Endothelial cell (in vitro differentiated cells): ENCODE measurements around the gene OR4S1. TPM values are rescaled to one million over a fixed set of nuclear protein-coding genes. Genes with fewer than 3 reads are reported as not detected.

ENCODE experiments used
- DNase-seq: peaks from one replicate; pipeline ENCODE4 v3.0.0; 2021; ENCODE audit warnings: low spot score
- H3K27ac Mint-ChIP-seq: one replicate; pipeline ENCODE4 v1.8.0; 2021; ENCODE audit warnings: mixed read lengths, inconsistent platforms; ENCODE audit not compliant: unreplicated experiment
- H3K27me3 Mint-ChIP-seq: one replicate; pipeline ENCODE4 v1.8.0; 2021; ENCODE audit warnings: mild to moderate bottlenecking, moderate library complexity, mixed read lengths, inconsistent platforms; ENCODE audit not compliant: unreplicated experiment
- H3K36me3 Mint-ChIP-seq: one replicate; pipeline ENCODE4 v1.8.0; 2021; ENCODE audit warnings: mild to moderate bottlenecking, low read depth, mixed read lengths, inconsistent platforms; ENCODE audit not compliant: unreplicated experiment
- H3K4me1 Mint-ChIP-seq: one replicate; pipeline ENCODE4 v1.8.0; 2021; ENCODE audit warnings: mild to moderate bottlenecking, mixed read lengths, inconsistent platforms; ENCODE audit not compliant: unreplicated experiment
- H3K4me3 Mint-ChIP-seq: one replicate; pipeline ENCODE4 v1.8.0; 2021; ENCODE audit warnings: mild to moderate bottlenecking, mixed read lengths, inconsistent platforms; ENCODE audit not compliant: unreplicated experiment
- H3K9me3 Mint-ChIP-seq: one replicate; pipeline ENCODE4 v1.8.0; 2021; ENCODE audit warnings: mixed read lengths, inconsistent platforms; ENCODE audit not compliant: unreplicated experiment
- total RNA-seq: library from RNA; stranded (reverse); fragmentation: NEBNext Ultra II Directional; extraction: Animal tissue kit (Norgen Biotek cat#: 25700); gene quantifications from one replicate; pipeline ENCODE4 v1.2.1, GENCODE V29; 2021; ENCODE audit not compliant: unreplicated experiment
- TF ChIP-seq, protein P1 (sequence below): fragments of 200-600 bp; sonication (generic); IDR thresholded peaks from one replicate; pipeline ENCODE4 v1.5.0; 2021; ENCODE audit warnings: antibody characterized with exemption; ENCODE audit not compliant: unreplicated experiment

Gene OR4S1
- total RNA-seq, 1 donor from 2014 or later, result not detected

DNA sequence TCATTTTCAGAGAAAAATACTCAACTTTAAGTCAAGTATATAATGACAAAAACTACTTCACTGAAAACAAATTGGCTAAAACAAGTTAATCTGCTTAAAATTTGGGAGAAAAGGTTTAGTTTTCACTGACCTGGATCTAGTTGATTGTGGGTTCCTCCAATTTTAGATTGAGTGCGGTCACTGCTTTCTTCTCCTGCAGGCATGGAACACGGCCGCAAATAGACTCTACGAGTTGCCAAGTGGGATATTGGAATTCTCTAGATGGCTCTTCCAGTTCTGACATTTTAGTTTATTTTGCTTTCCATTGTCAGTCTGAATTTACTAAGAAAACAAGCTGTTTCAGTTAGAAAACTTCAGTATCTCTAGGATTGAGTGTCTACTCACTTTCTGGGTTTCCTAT lies 48.0 kb downstream of the OR4S1 start:
- H3K36me3 Mint-ChIP-seq, result peaks cover 10% of the 10 kb centered on the region
- H3K4me3 Mint-ChIP-seq, result no peak overlapping the region
- H3K27me3 Mint-ChIP-seq, result no peaks in the 10 kb centered on the region
- H3K4me1 Mint-ChIP-seq, result no peaks in the 10 kb centered on the region
- H3K9me3 Mint-ChIP-seq, result peaks cover 18% of the 10 kb centered on the region
- H3K27ac Mint-ChIP-seq, result no peak overlapping the region
- TF ChIP-seq, protein P1, sequence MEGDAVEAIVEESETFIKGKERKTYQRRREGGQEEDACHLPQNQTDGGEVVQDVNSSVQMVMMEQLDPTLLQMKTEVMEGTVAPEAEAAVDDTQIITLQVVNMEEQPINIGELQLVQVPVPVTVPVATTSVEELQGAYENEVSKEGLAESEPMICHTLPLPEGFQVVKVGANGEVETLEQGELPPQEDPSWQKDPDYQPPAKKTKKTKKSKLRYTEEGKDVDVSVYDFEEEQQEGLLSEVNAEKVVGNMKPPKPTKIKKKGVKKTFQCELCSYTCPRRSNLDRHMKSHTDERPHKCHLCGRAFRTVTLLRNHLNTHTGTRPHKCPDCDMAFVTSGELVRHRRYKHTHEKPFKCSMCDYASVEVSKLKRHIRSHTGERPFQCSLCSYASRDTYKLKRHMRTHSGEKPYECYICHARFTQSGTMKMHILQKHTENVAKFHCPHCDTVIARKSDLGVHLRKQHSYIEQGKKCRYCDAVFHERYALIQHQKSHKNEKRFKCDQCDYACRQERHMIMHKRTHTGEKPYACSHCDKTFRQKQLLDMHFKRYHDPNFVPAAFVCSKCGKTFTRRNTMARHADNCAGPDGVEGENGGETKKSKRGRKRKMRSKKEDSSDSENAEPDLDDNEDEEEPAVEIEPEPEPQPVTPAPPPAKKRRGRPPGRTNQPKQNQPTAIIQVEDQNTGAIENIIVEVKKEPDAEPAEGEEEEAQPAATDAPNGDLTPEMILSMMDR, result no peak
- DNase-seq, result no peak

DNA sequence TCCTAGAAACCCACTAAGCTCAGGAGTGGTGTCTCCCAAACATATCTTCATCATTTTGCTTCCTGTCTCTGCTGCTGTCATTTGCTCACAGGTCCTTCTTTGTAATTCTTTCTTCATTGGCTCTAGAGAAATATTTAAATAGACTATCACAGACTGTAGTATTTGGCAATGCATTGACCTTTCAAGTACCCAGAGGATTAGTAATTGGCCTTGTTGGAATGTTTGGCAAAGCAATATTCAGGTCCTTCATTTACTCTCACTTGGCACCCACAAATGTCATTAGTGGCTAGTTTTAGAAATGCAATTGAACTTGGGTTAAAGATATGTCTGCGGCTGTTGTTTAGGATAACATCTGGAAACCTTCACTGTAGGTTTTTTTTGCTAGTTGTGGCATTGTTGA lies 48.7 kb downstream of the OR4S1 start:
- no peaks in the 10 kb centered on the region for H3K27me3 Mint-ChIP-seq
- no peak overlapping the region for H3K4me3 Mint-ChIP-seq
- no peak overlapping the region for H3K27ac Mint-ChIP-seq
- TF ChIP-seq, protein P1, result no peak
- no peak for DNase-seq
- H3K4me1 Mint-ChIP-seq, result no peaks in the 10 kb centered on the region
- peaks cover 10% of the 10 kb centered on the region for H3K36me3 Mint-ChIP-seq
- H3K9me3 Mint-ChIP-seq, result peaks cover 22% of the 10 kb centered on the region

Other genes with a start within 250 kb of the OR4S1 start
- gene OR4B1, start 89.4 kb upstream of the OR4S1 start, total RNA-seq, result not detected
- gene OR4X2, start 61.1 kb upstream of the OR4S1 start, total RNA-seq, result not detected
- gene OR4X1, start 42.4 kb upstream of the OR4S1 start, total RNA-seq, result not detected
- gene OR4C3, start 18.7 kb downstream of the OR4S1 start, total RNA-seq, result not detected
- gene OR4C5, start 60.2 kb downstream of the OR4S1 start, total RNA-seq, result not detected
- gene OR4A47, start 182.6 kb downstream of the OR4S1 start, total RNA-seq, result not detected